A673 (cell line): ENCODE results near the gene PAAF1. TPM values are rescaled to one million over a fixed set of nuclear protein-coding genes. Genes with fewer than 3 reads are reported as not detected.

ENCODE experiments used
- BruUV-seq: library from RNA; stranded (reverse); fragments of 400-500 nt; replicated peaks from 2 replicates; lab custom pipeline; 2021; lab: Mats Ljungman, UMichigan
- CTCF ChIA-PET: fragments of 300-600 bp; sonication (Branson Sonifier 250); formaldehyde crosslinking; loops from one replicate; lab custom pipeline; 2022; ENCODE audit warnings: antibody characterized with exemption; lab: Charles Lee
- POLR2A ChIA-PET: fragments of 300-600 bp; sonication (Branson Sonifier 250); formaldehyde crosslinking; loops from one replicate; lab custom pipeline; 2022; ENCODE audit warnings: antibody characterized with exemption; ENCODE audit not compliant: low non-redundant PET; lab: Charles Lee
- DNase-seq: peaks from one replicate; pipeline ENCODE4 v3.0.0-alpha.2; 2015; ENCODE audit warnings: low spot score
- H3K27ac ChIP-seq: fragments of 200-600 bp; sonication (generic); 2 replicates; pipeline ENCODE4 v1.5.1; 2016; ENCODE audit warnings: mixed run types, low read depth, mild to moderate bottlenecking, mixed read lengths, antibody characterized with exemption, low read length; ENCODE audit not compliant: poor library complexity, severe bottlenecking
- H3K27me3 ChIP-seq: fragments of 200-600 bp; sonication (generic); replicated peaks from 2 replicates; pipeline ENCODE4 v1.6.1; 2017; ENCODE audit warnings: mixed run types, low read depth, mild to moderate bottlenecking, mixed read lengths, antibody characterized with exemption, low read length; ENCODE audit not compliant: insufficient read depth, poor library complexity
- H3K36me3 ChIP-seq: fragments of 200-600 bp; sonication (generic); 2 replicates; pipeline ENCODE4 v1.6.1; 2016; ENCODE audit warnings: mixed run types, mild to moderate bottlenecking, mixed read lengths, antibody characterized with exemption, low read length; ENCODE audit not compliant: insufficient read depth, poor library complexity, severe bottlenecking
- H3K4me1 ChIP-seq: fragments of 200-600 bp; sonication (generic); 2 replicates; pipeline ENCODE4 v1.6.1; 2017; ENCODE audit warnings: mixed run types, mild to moderate bottlenecking, mixed read lengths, antibody characterized with exemption, low read length; ENCODE audit not compliant: insufficient read depth, poor library complexity, severe bottlenecking
- H3K4me3 ChIP-seq: fragments of 200-600 bp; sonication (generic); 2 replicates; pipeline ENCODE4 v1.5.1; 2016; ENCODE audit warnings: low read depth, mixed run types, mild to moderate bottlenecking, mixed read lengths, low read length; ENCODE audit not compliant: poor library complexity, severe bottlenecking
- H3K9me3 ChIP-seq: fragments of 200-600 bp; sonication (generic); 2 replicates; pipeline ENCODE4 v1.6.1; 2016; ENCODE audit warnings: mixed run types, low read depth, mild to moderate bottlenecking, mixed read lengths, antibody characterized with exemption, low read length; ENCODE audit not compliant: poor library complexity, severe bottlenecking
- CTCF ChIP-seq: fragments of 300-800, 200-600 bp; sonication (generic); conservative IDR thresholded peaks from 2 replicates; pipeline ENCODE4 v1.5.1; 2017; ENCODE audit warnings: low read depth, mild to moderate bottlenecking, antibody characterized with exemption, low read length, moderate library complexity, mixed read lengths
- EZH2 ChIP-seq: fragments of 200-600 bp; sonication (generic); IDR thresholded peaks from 2 replicates; pipeline ENCODE4 v1.6.1; 2017; ENCODE audit warnings: borderline replicate concordance, low read depth, mild to moderate bottlenecking, mixed read lengths, antibody characterized with exemption, low read length; ENCODE audit not compliant: poor library complexity, severe bottlenecking
- intact Hi-C: fragments of 100-400 bp; cut with micrococcal nuclease; formaldehyde crosslinking; loops from one replicate; pipeline ENCODE4 v1.10.0; 2022; ENCODE audit not compliant: unreplicated experiment
- total RNA-seq: library from RNA; stranded (reverse); gene quantifications from 2 replicates; pipeline ENCODE4 v1.2.3, GENCODE V29; 2021

The PAAF1 gene
- total RNA-seq, 1 experiment from 2014 or later = 20.3 TPM

- ChIA-PET CTCF (no interaction called here), POLR2A (no interaction called here)
- TF ChIP-seq EZH2 = no peak
- TF ChIP-seq CTCF = no peak
- Histone ChIP-seq H3K27ac (no peak overlapping the region), H3K9me3 (peaks cover 4% of the 10 kb centered on the region), H3K36me3 (no peaks in the 10 kb centered on the region), H3K4me1 (no peaks in the 10 kb centered on the region), H3K4me3 (no peak overlapping the region), H3K27me3 (no peaks in the 10 kb centered on the region)
- BruUV-seq = no TSS peak
- DNase-seq = no peak
- intact Hi-C loops = no loop called here
These were observed 64.2 kb downstream of the PAAF1 start for GRCh38 chr11:73940801-73941570.

- CTCF ChIA-PET = no interaction called here
These were observed 65.2 kb downstream of the PAAF1 start for GRCh38 chr11:73942010-73942409.

GRCh38 chr11:73944085-73944484 is 67.3 kb downstream of the PAAF1 start:
- ChIA-PET CTCF (no interaction called here), POLR2A (no interaction called here)
- H3K4me3 ChIP-seq = no peak overlapping the region
- H3K36me3 ChIP-seq = no peaks in the 10 kb centered on the region
- no peaks in the 10 kb centered on the region for H3K27me3 ChIP-seq
- no peak for TF ChIP-seq CTCF
- no peak for TF ChIP-seq EZH2
- H3K4me1 ChIP-seq = no peaks in the 10 kb centered on the region
- no peak for DNase-seq
- H3K27ac ChIP-seq = no peak overlapping the region
- H3K9me3 ChIP-seq = peaks cover under 1% of the 10 kb centered on the region
- intact Hi-C loops = no loop called here
- no TSS peak for BruUV-seq

More at GRCh38 chr11:73942010-73942409, 65.2 kb downstream of the PAAF1 start:
- no peaks in the 10 kb centered on the region for H3K27me3 ChIP-seq
- no peaks in the 10 kb centered on the region for H3K4me1 ChIP-seq
- no peak overlapping the region for H3K4me3 ChIP-seq
- TF ChIP-seq CTCF (no peak), EZH2 (no peak)
- intact Hi-C loops = no loop called here
- DNase-seq = no peak
- H3K36me3 ChIP-seq = no peaks in the 10 kb centered on the region
- POLR2A ChIA-PET = no interaction called here
- H3K27ac ChIP-seq = no peak overlapping the region
- H3K9me3 ChIP-seq = peaks cover 4% of the 10 kb centered on the region
- no TSS peak for BruUV-seq
